Trophoblast cell (in vitro differentiated cells and primary cell): ENCODE measurements around the gene CASP10.

Source experiments
- DNase-seq, 2 donors: peaks; one replicate each; pipeline ENCODE4 v3.0.0-alpha.2; 2016
- H2AFZ ChIP-seq: 2 replicates; pipeline ENCODE4 v1.6.1; 2013; ENCODE audit warnings: low read length, moderate library complexity, mild to moderate bottlenecking; ENCODE audit not compliant: insufficient read depth, poor library complexity
- H2AK5ac ChIP-seq: 2 replicates; pipeline ENCODE4 v1.6.1; 2013; ENCODE audit warnings: mild to moderate bottlenecking, low read length
- H2BK120ac ChIP-seq: 2 replicates; pipeline ENCODE4 v1.6.1; 2013; ENCODE audit warnings: low read length, mild to moderate bottlenecking, moderate library complexity; ENCODE audit not compliant: insufficient read depth, poor library complexity
- H2BK12ac ChIP-seq: 2 replicates; pipeline ENCODE4 v1.6.1; 2013; ENCODE audit warnings: mild to moderate bottlenecking, low read length, moderate library complexity
- H2BK5ac ChIP-seq: 2 replicates; pipeline ENCODE4 v1.6.1; 2013; ENCODE audit warnings: low read length, low read depth, moderate library complexity, mild to moderate bottlenecking; ENCODE audit not compliant: poor library complexity
- H3K14ac ChIP-seq: 2 replicates; pipeline ENCODE4 v1.6.1; 2013; ENCODE audit warnings: mild to moderate bottlenecking, low read length
- H3K18ac ChIP-seq: 2 replicates; pipeline ENCODE4 v1.6.1; 2013; ENCODE audit warnings: mild to moderate bottlenecking, low read length
- H3K23ac ChIP-seq: 2 replicates; pipeline ENCODE4 v1.6.1; 2013; ENCODE audit warnings: low read length
- H3K27ac ChIP-seq: 2 replicates; pipeline ENCODE4 v1.5.1; 2013; ENCODE audit warnings: low read depth, mild to moderate bottlenecking, inconsistent platforms, low read length, moderate library complexity
- H3K27me3 ChIP-seq: 2 replicates; pipeline ENCODE4 v1.6.1; 2013; ENCODE audit warnings: inconsistent platforms, mild to moderate bottlenecking, low read length, moderate library complexity; ENCODE audit not compliant: insufficient read depth
- H3K36me3 ChIP-seq, 2 experiments: 1 replicate in 1 of 2; 2 replicates in 1 of 2; pipeline ENCODE4 v1.6.1; 2013; ENCODE audit warnings: low read length in 2 of 2, mild to moderate bottlenecking in 2 of 2, moderate library complexity in 1 of 2; ENCODE audit not compliant: insufficient read depth in 2 of 2, control insufficient read depth in 1 of 2
- H3K4ac ChIP-seq: 2 replicates; pipeline ENCODE4 v1.6.1; 2013; ENCODE audit warnings: low read depth, mild to moderate bottlenecking, low read length, moderate library complexity
- H3K4me1 ChIP-seq, 2 experiments: 1 replicate in 1 of 2; 2 replicates in 1 of 2; pipeline ENCODE4 v1.6.1; 2013; ENCODE audit warnings: low read length in 2 of 2, mild to moderate bottlenecking in 2 of 2, moderate library complexity in 1 of 2; ENCODE audit not compliant: insufficient read depth in 2 of 2, control insufficient read depth in 1 of 2
- H3K4me2 ChIP-seq: 2 replicates; pipeline ENCODE4 v1.6.1; 2013; ENCODE audit warnings: inconsistent platforms, mild to moderate bottlenecking, low read length, moderate library complexity
- H3K4me3 ChIP-seq: 2 replicates; pipeline ENCODE4 v1.5.1; 2013; ENCODE audit warnings: mild to moderate bottlenecking, low read depth, low read length, inconsistent platforms
- H3K79me1 ChIP-seq: one replicate; pipeline ENCODE4 v1.6.1; 2013; ENCODE audit warnings: low read length
- H3K79me2 ChIP-seq: 2 replicates; pipeline ENCODE4 v1.6.1; 2013; ENCODE audit warnings: low read length, mild to moderate bottlenecking; ENCODE audit not compliant: control insufficient read depth, insufficient read depth, poor library complexity
- H3K9ac ChIP-seq: 2 replicates; pipeline ENCODE4 v1.6.1; 2013; ENCODE audit warnings: mild to moderate bottlenecking, low read length
- H3K9me3 ChIP-seq: 2 replicates; pipeline ENCODE4 v1.6.1; 2013; ENCODE audit warnings: low read depth, mild to moderate bottlenecking, control low read depth, inconsistent platforms, low read length; ENCODE audit not compliant: insufficient read depth
- H4K12ac ChIP-seq: 2 replicates; pipeline ENCODE4 v1.6.1; 2013; ENCODE audit warnings: low read depth, mild to moderate bottlenecking, low read length, moderate library complexity
- H4K8ac ChIP-seq: 2 replicates; pipeline ENCODE4 v1.6.1; 2013; ENCODE audit warnings: low read depth, mild to moderate bottlenecking, low read length, moderate library complexity
- H4K91ac ChIP-seq: one replicate; pipeline ENCODE4 v1.6.1; 2013; ENCODE audit warnings: low read depth, mild to moderate bottlenecking, low read length, moderate library complexity
- WGBS: extraction: QIAGEN DNeasy Blood & Tissue Kit; methylation state at CpG from one replicate; pipeline ENCODE4 v1.1.7; 2013; ENCODE audit warnings: missing lambda C conversion rate; ENCODE audit not compliant: insufficient read length, insufficient coverage; ENCODE audit errors: extremely low coverage; 5-methylcytosine and 5-hydroxymethylcytosine counted together

Gene CASP10

GRCh38 chr2:201250741-201251140 lies 67.8 kb downstream of the CASP10 start:
- no peak for DNase-seq

GRCh38 chr2:201254081-201254730 lies 71.3 kb downstream of the CASP10 start:
- H3K79me2 ChIP-seq: no peaks in the 10 kb centered on the region
- H2BK12ac ChIP-seq: no peak overlapping the region
- no peak overlapping the region for H4K12ac ChIP-seq
- peaks cover 12% of the 10 kb centered on the region for H3K79me1 ChIP-seq
- H4K8ac ChIP-seq: no peak overlapping the region
- no peak overlapping the region for H3K4me3 ChIP-seq
- no peaks in the 10 kb centered on the region for H3K36me3 ChIP-seq
- no peak overlapping the region for H2BK120ac ChIP-seq
- no peak overlapping the region for H3K9ac ChIP-seq
- no peaks in the 10 kb centered on the region for H3K27me3 ChIP-seq
- WGBS: no CpG with 5 or more reads among the region's 5 CpGs
- no peak for DNase-seq
- H2BK5ac ChIP-seq: no peak overlapping the region
- no peak overlapping the region for H3K27ac ChIP-seq
- H3K18ac ChIP-seq: no peak overlapping the region
- no peak overlapping the region for H3K14ac ChIP-seq
- H2AFZ ChIP-seq: no peak overlapping the region
- H3K23ac ChIP-seq: no peak overlapping the region
- H3K4me1 ChIP-seq: peaks cover 7 to 8% of the 10 kb centered on the region in 2 experiments
- H3K4ac ChIP-seq: no peak overlapping the region
- H4K91ac ChIP-seq: no peak overlapping the region
- no peak overlapping the region for H2AK5ac ChIP-seq
- H3K4me2 ChIP-seq: no peak overlapping the region
- H3K9me3 ChIP-seq: no peaks in the 10 kb centered on the region

More at GRCh38 chr2:201250741-201251140, 67.8 kb downstream of the CASP10 start:
- H3K9ac ChIP-seq: no peak overlapping the region
- H3K9me3 ChIP-seq: no peaks in the 10 kb centered on the region
- H2BK5ac ChIP-seq: no peak overlapping the region
- H3K4ac ChIP-seq: no peak overlapping the region
- no peak overlapping the region for H4K91ac ChIP-seq
- WGBS: no CpG with 5 or more reads among the region's 4 CpGs
- H2AFZ ChIP-seq: no peak overlapping the region
- no peak overlapping the region for H2BK120ac ChIP-seq
- no peaks in the 10 kb centered on the region for H3K4me1 ChIP-seq
- no peak overlapping the region for H3K18ac ChIP-seq
- H3K36me3 ChIP-seq: no peaks in the 10 kb centered on the region
- H3K4me2 ChIP-seq: no peak overlapping the region
- H4K12ac ChIP-seq: no peak overlapping the region
- H2BK12ac ChIP-seq: no peak overlapping the region
- H3K4me3 ChIP-seq: no peak overlapping the region
- no peak overlapping the region for H4K8ac ChIP-seq
- no peaks in the 10 kb centered on the region for H3K79me2 ChIP-seq
- H3K23ac ChIP-seq: no peak overlapping the region
- no peak overlapping the region for H2AK5ac ChIP-seq
- no peaks in the 10 kb centered on the region for H3K79me1 ChIP-seq
- H3K14ac ChIP-seq: no peak overlapping the region
- no peaks in the 10 kb centered on the region for H3K27me3 ChIP-seq
- no peak overlapping the region for H3K27ac ChIP-seq

GRCh38 chr2:201255408-201256033 lies 72.6 kb downstream of the CASP10 start:
- Histone ChIP-seq H3K27ac (no peak overlapping the region), H3K4me3 (no peak overlapping the region), H3K27me3 (no peaks in the 10 kb centered on the region), H2BK12ac (no peak overlapping the region), H4K91ac (no peak overlapping the region), H2BK5ac (no peak overlapping the region), H3K4me2 (no peak overlapping the region), H3K9ac (no peak overlapping the region), H2BK120ac (no peak overlapping the region), H3K36me3 (no peaks in the 10 kb centered on the region), H3K14ac (no peak overlapping the region), H3K9me3 (no peaks in the 10 kb centered on the region), H2AFZ (no peak overlapping the region), H4K12ac (no peak overlapping the region), H3K79me1 (peaks cover 12% of the 10 kb centered on the region), H4K8ac (no peak overlapping the region), H2AK5ac (no peak overlapping the region), H3K18ac (no peak overlapping the region), H3K4me1 (peaks cover 8 to 12% of the 10 kb centered on the region in 2 experiments), H3K23ac (no peak overlapping the region), H3K4ac (no peak overlapping the region), H3K79me2 (no peaks in the 10 kb centered on the region)
- DNase-seq: no peak
- WGBS: no CpG with 5 or more reads among the region's 3 CpGs

- H3K27ac ChIP-seq: no peak overlapping the region
- H2BK5ac ChIP-seq: no peak overlapping the region
- H2AFZ ChIP-seq: no peak overlapping the region
- no peak overlapping the region for H3K23ac ChIP-seq
- no peak overlapping the region for H3K18ac ChIP-seq
- no peak overlapping the region for H3K14ac ChIP-seq
- no peak overlapping the region for H4K8ac ChIP-seq
- H2BK120ac ChIP-seq: no peak overlapping the region
- H2AK5ac ChIP-seq: no peak overlapping the region
- no peaks in the 10 kb centered on the region for H3K27me3 ChIP-seq
- no peak overlapping the region for H3K4me3 ChIP-seq
- no peak overlapping the region for H3K9ac ChIP-seq
- H3K4me1 ChIP-seq: peaks cover 8 to 12% of the 10 kb centered on the region in 2 experiments
- no peaks in the 10 kb centered on the region for H3K9me3 ChIP-seq
- H4K91ac ChIP-seq: no peak overlapping the region
- no peak for DNase-seq
- H3K4ac ChIP-seq: no peak overlapping the region
- H3K36me3 ChIP-seq: no peaks in the 10 kb centered on the region
- WGBS: no CpG with 5 or more reads among the region's 3 CpGs
- no peaks in the 10 kb centered on the region for H3K79me2 ChIP-seq
- H4K12ac ChIP-seq: no peak overlapping the region
- no peak overlapping the region for H2BK12ac ChIP-seq
- no peak overlapping the region for H3K4me2 ChIP-seq
- H3K79me1 ChIP-seq: peaks cover 12% of the 10 kb centered on the region
Observed at GRCh38 chr2:201256082-201256481, 73.1 kb downstream of the CASP10 start.
